CD4-positive, alpha-beta T cell (primary cell): ENCODE data around the gene CDK15. TPM values are rescaled to one million over a fixed set of nuclear protein-coding genes. Genes with fewer than 3 reads are reported as not detected.

Experiments
- ATAC-seq: fragments of 200-7000 bp; cut with Tn5 transposase; one replicate; pipeline ENCODE4 v1.10.0; 2022; ENCODE audit warnings: mild to moderate bottlenecking; ENCODE audit not compliant: poor library complexity
- CTCF ChIA-PET: fragments of 350-600 bp; sonication (Branson Sonifier 250); formaldehyde crosslinking; loops from one replicate; lab custom pipeline; 2021; ENCODE audit warnings: antibody characterized with exemption, inconsistent platforms; lab: Charles Lee
- POLR2A ChIA-PET: fragments of 350-600 bp; sonication (Branson Sonifier 250); formaldehyde crosslinking; loops from one replicate; lab custom pipeline; 2021; ENCODE audit warnings: antibody characterized with exemption, inconsistent platforms; lab: Charles Lee
- DNase-seq, 14 experiments: peaks; one replicate each; pipeline ENCODE4 v3.0.0-alpha.2; 2013 to 2020; ENCODE audit warnings: mixed read lengths in 2 of 14
- H3K27ac ChIP-seq, 2 donors: one replicate each; pipeline versions ENCODE4 v1.5.1 to v1.7.0; 2013; ENCODE audit warnings: low read length in 2 of 2, low read depth in 1 of 2, mild to moderate bottlenecking in 1 of 2
- H3K27me3 ChIP-seq, 2 experiments: 1 replicate in 1 of 2; 2 replicates in 1 of 2; pipeline versions ENCODE4 v1.6.1 to v1.7.0; 2013; ENCODE audit warnings: low read length in 2 of 2, control low read depth in 1 of 2, mild to moderate bottlenecking in 1 of 2, moderate library complexity in 1 of 2; ENCODE audit not compliant: insufficient read depth in 2 of 2, control insufficient read depth in 1 of 2
- H3K36me3 ChIP-seq: one replicate; pipeline ENCODE4 v1.6.1; 2013; ENCODE audit warnings: low read length, control low read depth; ENCODE audit not compliant: insufficient read depth
- H3K4me1 ChIP-seq: one replicate; pipeline ENCODE4 v1.6.1; 2013; ENCODE audit warnings: low read length, control low read depth; ENCODE audit not compliant: insufficient read depth
- H3K4me3 ChIP-seq: one replicate; pipeline ENCODE4 v1.5.1; 2013; ENCODE audit warnings: mild to moderate bottlenecking, low read length, moderate library complexity
- H3K9me3 ChIP-seq, 2 experiments: 1 replicate in 1 of 2; 2 replicates in 1 of 2; pipeline versions ENCODE4 v1.6.1 to v1.7.0; 2013; ENCODE audit warnings: low read length in 2 of 2, mild to moderate bottlenecking in 2 of 2, control low read depth in 1 of 2, moderate library complexity in 1 of 2; ENCODE audit not compliant: control insufficient read depth in 1 of 2, insufficient read depth in 1 of 2
- H3K27ac Mint-ChIP-seq: one replicate; pipeline ENCODE4 v1.8.0; 2020; ENCODE audit warnings: mixed read lengths
- H3K27me3 Mint-ChIP-seq: one replicate; pipeline ENCODE4 v1.8.0; 2021; ENCODE audit warnings: mixed read lengths
- H3K36me3 Mint-ChIP-seq: one replicate; pipeline ENCODE4 v1.8.0; 2021; ENCODE audit warnings: low read depth, mixed read lengths
- H3K4me1 Mint-ChIP-seq: one replicate; pipeline ENCODE4 v1.8.0; 2021; ENCODE audit warnings: low read depth, mixed read lengths
- H3K4me3 Mint-ChIP-seq: one replicate; pipeline ENCODE4 v1.8.0; 2020; ENCODE audit warnings: mild to moderate bottlenecking, mixed read lengths
- H3K9me3 Mint-ChIP-seq: one replicate; pipeline ENCODE4 v1.8.0; 2020; ENCODE audit warnings: mixed read lengths
- CTCF ChIP-seq: fragments of 200-600 bp; IDR thresholded peaks from one replicate; pipeline ENCODE4 v1.8.0; 2022; ENCODE audit warnings: antibody characterized with exemption, mild to moderate bottlenecking
- intact Hi-C, 2 experiments: fragments of 100-400 bp; cut with DNase I in 1 of 2; cut with micrococcal nuclease in 1 of 2; formaldehyde crosslinking; loops; one replicate each; pipeline versions ENCODE4 v1.15.1 to v1.9.0; 2023 to 2025; cut with DNase I, micrococcal nuclease
- total RNA-seq, 174 experiments: library from RNA in 2 of 174; stranded (reverse) in 2 of 174; gene quantifications; one replicate each; pipeline ENCODE4 v1.2.3 and lab custom pipeline; 2021 to 2026

The CDK15 gene
- total RNA-seq, 2 experiments from 2014 or later, result not detected

GRCh38 chr2:201828220-201828619, 21.9 kb downstream of the CDK15 start:
- H3K4me3 ChIP-seq, result no peak overlapping the region
- no peak overlapping the region for H3K27ac ChIP-seq
- TF ChIP-seq CTCF, result no peak
- Mint-ChIP-seq H3K27me3 (peaks cover 12% of the 10 kb centered on the region), H3K9me3 (no peaks in the 10 kb centered on the region), H3K4me3 (no peak overlapping the region), H3K27ac (no peak overlapping the region), H3K36me3 (no peaks in the 10 kb centered on the region), H3K4me1 (no peaks in the 10 kb centered on the region)
- ChIA-PET CTCF (no interaction called here), POLR2A (no interaction called here)
- ATAC-seq (no peak), DNase-seq (no peak)
- H3K36me3 ChIP-seq, result no peaks in the 10 kb centered on the region
- no peaks in the 10 kb centered on the region for H3K9me3 ChIP-seq
- intact Hi-C loops, result no loop called here
- H3K27me3 ChIP-seq, result no peaks in the 10 kb centered on the region
- H3K4me1 ChIP-seq, result no peaks in the 10 kb centered on the region

DNA sequence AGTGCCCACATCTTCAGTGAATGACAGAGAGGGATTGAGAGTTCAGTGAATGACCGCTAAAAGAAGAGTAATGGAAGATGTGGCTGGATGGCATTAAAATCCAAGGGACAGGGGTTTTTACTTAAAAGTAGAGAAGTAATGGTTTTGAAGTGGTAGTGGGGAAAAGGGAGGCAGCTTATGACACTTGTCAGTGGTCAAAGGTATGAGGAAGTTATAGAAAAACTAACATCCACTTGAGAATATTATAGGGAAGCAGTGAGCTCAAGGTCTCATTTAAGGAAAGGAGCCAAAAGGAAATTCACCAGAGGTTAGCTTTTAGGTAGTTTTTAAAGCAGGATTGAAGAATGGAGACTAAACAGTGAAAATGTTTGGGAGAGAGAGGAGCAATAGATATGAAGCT, 24.3 kb downstream of the CDK15 start:
- ATAC-seq, result no peak
- H3K27ac Mint-ChIP-seq, result no peak overlapping the region
- POLR2A ChIA-PET, result no interaction called here

DNA sequence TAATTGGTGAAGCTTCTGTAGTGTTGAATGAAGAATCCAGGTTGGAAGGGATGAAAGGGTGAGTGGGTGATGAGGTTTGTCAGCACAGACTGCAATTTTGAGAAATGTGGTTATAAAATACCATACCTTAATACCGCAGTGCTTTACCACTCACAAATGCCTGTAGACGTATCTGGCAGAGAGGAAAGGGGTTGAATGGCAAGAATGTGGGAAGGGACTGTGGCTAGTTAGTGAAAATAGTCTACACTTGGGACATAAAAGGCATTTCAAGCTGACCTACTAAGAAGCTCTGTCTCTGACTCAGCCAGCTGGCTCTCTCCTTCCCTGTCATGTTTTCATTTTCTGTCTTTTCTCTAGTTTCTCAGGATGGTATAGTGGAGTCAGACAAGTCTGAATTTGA, 25.1 kb downstream of the CDK15 start:
- no peak overlapping the region for H3K4me3 ChIP-seq
- no peaks in the 10 kb centered on the region for H3K4me1 ChIP-seq
- ATAC-seq (no peak), DNase-seq (no peak)
- no peaks in the 10 kb centered on the region for H3K36me3 ChIP-seq
- no peaks in the 10 kb centered on the region for H3K27me3 ChIP-seq
- CTCF ChIA-PET, result no interaction called here
- no peak overlapping the region for H3K27ac ChIP-seq
- H3K9me3 ChIP-seq, result no peaks in the 10 kb centered on the region
- Mint-ChIP-seq H3K4me1 (no peaks in the 10 kb centered on the region), H3K9me3 (no peaks in the 10 kb centered on the region), H3K4me3 (no peak overlapping the region), H3K27me3 (peaks cover 15% of the 10 kb centered on the region), H3K27ac (no peak overlapping the region), H3K36me3 (no peaks in the 10 kb centered on the region)
- intact Hi-C loops, result no loop called here
- POLR2A ChIA-PET, result no interaction called here
- no peak for TF ChIP-seq CTCF

More for the DNA sequence above, 24.3 kb downstream of the CDK15 start:
- no peak overlapping the region for H3K4me3 Mint-ChIP-seq
- peaks cover 12% of the 10 kb centered on the region for H3K27me3 Mint-ChIP-seq
- Histone ChIP-seq H3K36me3 (no peaks in the 10 kb centered on the region), H3K27me3 (no peaks in the 10 kb centered on the region), H3K4me1 (no peaks in the 10 kb centered on the region), H3K9me3 (no peaks in the 10 kb centered on the region), H3K4me3 (no peak overlapping the region), H3K27ac (no peak overlapping the region)
- no peaks in the 10 kb centered on the region for H3K36me3 Mint-ChIP-seq
- no peaks in the 10 kb centered on the region for H3K9me3 Mint-ChIP-seq
- CTCF ChIA-PET, result no interaction called here
- no peaks in the 10 kb centered on the region for H3K4me1 Mint-ChIP-seq
- intact Hi-C loops, result no loop called here
- no peak for DNase-seq
- no peak for TF ChIP-seq CTCF
